ENCODE measurements around the gene PRKCH. TPM values are rescaled to one million over a fixed set of nuclear protein-coding genes. Genes with fewer than 3 reads are reported as not detected.

PRKCH gene
- total and polyA plus RNA-seq, 3 experiments from 2014 or later, result 165 to 369 (median 166) TPM

- Mint-ChIP-seq H3K27ac (peak overlapping the region in 2 of 8 donors; percentile 35 to 69), H3K4me1 (peaks cover 29 to 52% (median 35%) of the 10 kb centered on the region in 3 donors), H3K27me3 (peaks cover 0 to 2% of the 10 kb centered on the region in 2 donors), H3K4me3 (peak overlapping the region in 6 of 7 donors; percentile 79 to 94 (median 90)), H3K36me3 (peaks cover 0 to 8% (median 0%) of the 10 kb centered on the region in 3 donors), H3K9me3 (no peaks in the 10 kb centered on the region)
- no peak overlapping the region for H3K27ac ChIP-seq (ENCODE audit: low read depth, low read length)
- no peaks in the 10 kb centered on the region for H3K36me3 ChIP-seq (ENCODE audit: insufficient read depth, low read length)
- no peaks in the 10 kb centered on the region for H3K9me3 ChIP-seq (ENCODE audit: low read length)
- CTCF ChIA-PET, result interaction anchor here (0.6 to 9.2 kb wide), 10 partner anchors 10 to 812 kb away, joined by 3 to 89 read pairs (median 7); no protein-coding TSS in a partner anchor
- no peak overlapping the region for H3K4me3 ChIP-seq (ENCODE audit: low read length)
- DNase-seq, result no peak
- POLR2A ChIA-PET, result no interaction called here
- peaks cover 17% of the 10 kb centered on the region for H3K4me1 ChIP-seq (ENCODE audit: insufficient read depth, low read length)
- no peaks in the 10 kb centered on the region for H3K27me3 ChIP-seq (ENCODE audit: insufficient read depth, low read length, poor library complexity, severe bottlenecking)
Observed at GRCh38 chr14:61281948-61282275, 39.5 kb upstream of the PRKCH start.

DNA sequence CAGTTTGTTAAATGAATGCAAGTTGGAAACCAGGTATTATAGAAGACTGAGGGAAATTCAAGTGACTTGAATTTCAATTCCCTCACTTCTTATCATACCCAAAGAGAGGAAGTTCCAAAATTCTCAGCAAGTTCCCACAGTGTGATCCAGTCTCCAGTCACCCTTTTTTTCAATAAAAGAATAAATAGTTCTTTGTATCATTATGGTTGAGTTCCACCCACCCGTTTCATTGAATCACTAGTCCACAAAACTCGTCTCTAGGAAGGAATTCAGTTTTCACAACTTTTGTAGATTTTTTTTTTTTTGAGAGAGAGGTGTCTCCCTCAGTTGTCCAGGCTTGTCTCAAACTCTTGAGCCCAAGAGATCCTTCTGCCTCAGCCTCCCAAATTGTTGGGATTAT is 38.6 kb upstream of the PRKCH start:
- H3K36me3 ChIP-seq (ENCODE audit: insufficient read depth, low read length), result no peaks in the 10 kb centered on the region
- H3K36me3 Mint-ChIP-seq, result peaks cover 0 to 8% (median 0%) of the 10 kb centered on the region in 3 donors
- H3K9me3 ChIP-seq (ENCODE audit: low read length), result no peaks in the 10 kb centered on the region
- H3K27me3 ChIP-seq (ENCODE audit: insufficient read depth, low read length, poor library complexity, severe bottlenecking), result no peaks in the 10 kb centered on the region
- peak overlapping the region in 4 of 7 donors; percentile 6 to 65 (median 20) for H3K4me3 Mint-ChIP-seq
- H3K27ac ChIP-seq (ENCODE audit: low read depth, low read length), result no peak overlapping the region
- H3K4me1 Mint-ChIP-seq, result peaks cover 29 to 55% (median 35%) of the 10 kb centered on the region in 3 donors
- H3K4me3 ChIP-seq (ENCODE audit: low read length), result no peak overlapping the region
- H3K27me3 Mint-ChIP-seq, result peaks cover 0 to 2% of the 10 kb centered on the region in 2 donors
- CTCF ChIA-PET, result interaction anchor here (0.6 to 9.2 kb wide), 4 partner anchors 9 to 466 kb away, joined by 3 to 89 read pairs (median 15); no protein-coding TSS in a partner anchor
- peak overlapping the region in 2 of 8 donors; percentile 5 to 35 for H3K27ac Mint-ChIP-seq
- H3K9me3 Mint-ChIP-seq, result no peaks in the 10 kb centered on the region
- no peak for DNase-seq
- H3K4me1 ChIP-seq (ENCODE audit: insufficient read depth, low read length), result peaks cover 17% of the 10 kb centered on the region
- POLR2A ChIA-PET, result no interaction called here

DNA sequence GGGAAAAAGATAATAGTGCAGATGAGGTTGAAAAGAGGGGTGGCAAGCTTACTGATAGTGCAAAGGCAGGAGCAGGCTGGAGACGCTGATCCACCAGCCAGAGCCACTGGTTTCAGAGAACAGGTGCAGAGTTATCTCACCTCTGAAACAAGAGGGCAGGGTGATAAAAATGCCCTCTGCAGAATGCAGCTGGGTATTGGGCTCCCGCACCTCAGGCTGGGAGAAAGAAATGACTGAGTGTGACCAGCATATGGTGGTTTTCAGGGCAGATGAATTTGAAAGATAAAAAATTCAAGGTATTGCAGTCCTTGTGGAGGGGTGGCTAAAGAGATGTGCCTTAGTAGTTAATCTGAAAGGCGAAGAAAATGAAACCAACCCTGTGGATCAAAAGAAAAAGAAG is 37.4 kb upstream of the PRKCH start:
- no peaks in the 10 kb centered on the region for H3K27me3 Mint-ChIP-seq
- no peaks in the 10 kb centered on the region for H3K9me3 ChIP-seq (ENCODE audit: low read length)
- no peaks in the 10 kb centered on the region for H3K9me3 Mint-ChIP-seq
- POLR2A ChIA-PET, result no interaction called here
- CTCF ChIA-PET, result interaction anchor here (9.2 kb wide), 1 partner anchor 14 kb away, joined by 89 read pairs; no protein-coding TSS in a partner anchor
- DNase-seq, result no peak
- no peak overlapping the region for H3K27ac ChIP-seq (ENCODE audit: low read depth, low read length)
- H3K4me3 ChIP-seq (ENCODE audit: low read length), result no peak overlapping the region
- H3K4me1 ChIP-seq (ENCODE audit: insufficient read depth, low read length), result peaks cover 17% of the 10 kb centered on the region
- H3K27ac Mint-ChIP-seq, result peak overlapping the region in 3 of 8 donors; percentile 4 to 62 (median 5)
- H3K4me1 Mint-ChIP-seq, result peaks cover 29 to 52% (median 35%) of the 10 kb centered on the region in 3 donors
- H3K27me3 ChIP-seq (ENCODE audit: insufficient read depth, low read length, poor library complexity, severe bottlenecking), result no peaks in the 10 kb centered on the region
- H3K36me3 Mint-ChIP-seq, result peaks cover 0 to 8% (median 0%) of the 10 kb centered on the region in 3 donors
- H3K4me3 Mint-ChIP-seq, result peak overlapping the region in 4 of 7 donors; percentile 5 to 43 (median 22)
- H3K36me3 ChIP-seq (ENCODE audit: insufficient read depth, low read length), result no peaks in the 10 kb centered on the region

- Mint-ChIP-seq H3K4me3 (no peak overlapping the region), H3K27ac (peak overlapping the region in 1 of 8 donors; percentile 30), H3K36me3 (peaks cover 0 to 5% (median 0%) of the 10 kb centered on the region in 3 donors), H3K27me3 (no peaks in the 10 kb centered on the region), H3K9me3 (no peaks in the 10 kb centered on the region), H3K4me1 (peaks cover 20 to 39% (median 24%) of the 10 kb centered on the region in 3 donors)
- H3K27ac ChIP-seq (ENCODE audit: low read depth, low read length), result no peak overlapping the region
- H3K4me3 ChIP-seq (ENCODE audit: low read length), result no peak overlapping the region
- ChIA-PET CTCF (interaction anchor here (0.8 to 9.2 kb wide), 7 partner anchors 11 to 660 kb away, joined by 3 to 89 read pairs (median 3); no protein-coding TSS in a partner anchor), POLR2A (no interaction called here)
- no peak for DNase-seq
- H3K4me1 ChIP-seq (ENCODE audit: insufficient read depth, low read length), result peaks cover 6% of the 10 kb centered on the region
- H3K9me3 ChIP-seq (ENCODE audit: low read length), result no peaks in the 10 kb centered on the region
- H3K36me3 ChIP-seq (ENCODE audit: insufficient read depth, low read length), result no peaks in the 10 kb centered on the region
- no peaks in the 10 kb centered on the region for H3K27me3 ChIP-seq (ENCODE audit: insufficient read depth, low read length, poor library complexity, severe bottlenecking)
Observed at GRCh38 chr14:61285364-61285763, 36.0 kb upstream of the PRKCH start.

DNA sequence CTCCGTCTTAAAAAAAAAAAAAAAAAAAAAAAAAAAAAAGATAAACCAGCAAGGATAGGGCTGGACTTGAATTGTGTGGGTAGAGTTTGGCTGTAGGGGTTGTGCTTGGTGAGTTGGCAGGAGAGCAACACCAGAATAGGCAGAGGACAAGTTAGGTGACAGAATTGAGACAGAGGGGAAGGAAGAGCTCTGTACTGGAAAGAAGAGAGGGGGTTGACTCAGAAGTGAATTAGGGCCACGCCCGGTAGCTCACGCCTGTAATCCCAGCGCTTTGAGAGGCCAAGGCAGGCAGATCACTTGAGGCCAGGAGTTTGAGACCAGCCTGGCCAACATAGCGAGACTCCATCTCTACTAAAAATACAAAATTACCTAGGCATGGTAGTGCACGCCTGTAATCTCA is 34.2 kb upstream of the PRKCH start:
- H3K36me3 Mint-ChIP-seq, result no peaks in the 10 kb centered on the region
- POLR2A ChIA-PET, result interaction anchor here (0.6 to 0.7 kb wide), 4 partner anchors 28 to 1265 kb away, joined by 3 to 6 read pairs (median 4); partner anchors contain the start of gene HIF1A
- DNase-seq, result no peak

GRCh38 chr14:61288228-61288627 is 33.2 kb upstream of the PRKCH start:
- no peaks in the 10 kb centered on the region for H3K9me3 Mint-ChIP-seq
- no peaks in the 10 kb centered on the region for H3K36me3 ChIP-seq (ENCODE audit: insufficient read depth, low read length)
- peaks cover 13 to 29% (median 20%) of the 10 kb centered on the region in 3 donors for H3K4me1 Mint-ChIP-seq
- H3K27me3 ChIP-seq (ENCODE audit: insufficient read depth, low read length, poor library complexity, severe bottlenecking), result no peaks in the 10 kb centered on the region
- CTCF ChIA-PET, result interaction anchor here (0.9 to 2.8 kb wide), 4 partner anchors 8 to 549 kb away, joined by 3 to 9 read pairs (median 5); no protein-coding TSS in a partner anchor
- H3K27ac ChIP-seq (ENCODE audit: low read depth, low read length), result no peak overlapping the region
- H3K27me3 Mint-ChIP-seq, result no peaks in the 10 kb centered on the region
- no peak for DNase-seq
- POLR2A ChIA-PET, result no interaction called here
- no peaks in the 10 kb centered on the region for H3K4me1 ChIP-seq (ENCODE audit: insufficient read depth, low read length)
- H3K36me3 Mint-ChIP-seq, result no peaks in the 10 kb centered on the region
- no peak overlapping the region for H3K4me3 Mint-ChIP-seq
- no peak overlapping the region for H3K27ac Mint-ChIP-seq
- H3K4me3 ChIP-seq (ENCODE audit: low read length), result no peak overlapping the region
- H3K9me3 ChIP-seq (ENCODE audit: low read length), result no peaks in the 10 kb centered on the region

More for the DNA sequence above, 34.2 kb upstream of the PRKCH start:
- Mint-ChIP-seq H3K27ac (no peak overlapping the region), H3K9me3 (no peaks in the 10 kb centered on the region), H3K27me3 (no peaks in the 10 kb centered on the region), H3K4me3 (no peak overlapping the region), H3K4me1 (peaks cover 18 to 31% (median 20%) of the 10 kb centered on the region in 3 donors)
- no peaks in the 10 kb centered on the region for H3K27me3 ChIP-seq (ENCODE audit: insufficient read depth, low read length, poor library complexity, severe bottlenecking)
- CTCF ChIA-PET, result interaction anchor here (1.1 to 9.2 kb wide), 4 partner anchors 10 to 550 kb away, joined by 3 to 89 read pairs (median 6); no protein-coding TSS in a partner anchor
- no peaks in the 10 kb centered on the region for H3K36me3 ChIP-seq (ENCODE audit: insufficient read depth, low read length)
- H3K4me1 ChIP-seq (ENCODE audit: insufficient read depth, low read length), result no peaks in the 10 kb centered on the region
- no peaks in the 10 kb centered on the region for H3K9me3 ChIP-seq (ENCODE audit: low read length)
- H3K4me3 ChIP-seq (ENCODE audit: low read length), result no peak overlapping the region
- no peak overlapping the region for H3K27ac ChIP-seq (ENCODE audit: low read depth, low read length)

DNA sequence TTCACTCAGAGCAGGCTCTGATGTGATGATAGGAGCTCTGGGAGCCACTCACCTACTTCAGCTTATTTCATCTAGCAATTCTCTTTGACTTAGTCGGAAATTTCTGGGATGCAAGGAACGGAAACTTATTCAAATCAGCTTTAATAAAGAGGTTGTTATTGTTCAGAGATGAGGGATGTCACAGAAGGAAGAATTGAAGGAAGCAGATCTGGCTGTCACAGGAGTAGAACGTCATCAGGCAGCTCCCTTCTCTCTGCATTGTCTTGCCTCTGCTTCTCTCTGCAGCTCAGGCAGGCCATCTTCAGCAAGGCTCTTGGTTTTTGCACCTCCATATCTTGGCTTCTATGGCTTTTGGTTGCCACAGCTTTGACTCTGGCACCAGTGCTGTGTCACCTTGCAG is 32.7 kb upstream of the PRKCH start:
- Histone ChIP-seq H3K36me3 (ENCODE audit: insufficient read depth, low read length) (no peaks in the 10 kb centered on the region), H3K4me3 (ENCODE audit: low read length) (no peak overlapping the region), H3K9me3 (ENCODE audit: low read length) (no peaks in the 10 kb centered on the region), H3K27ac (ENCODE audit: low read depth, low read length) (no peak overlapping the region), H3K4me1 (ENCODE audit: insufficient read depth, low read length) (no peaks in the 10 kb centered on the region), H3K27me3 (ENCODE audit: insufficient read depth, low read length, poor library complexity, severe bottlenecking) (no peaks in the 10 kb centered on the region)
- Mint-ChIP-seq H3K27ac (no peak overlapping the region), H3K27me3 (no peaks in the 10 kb centered on the region), H3K4me3 (no peak overlapping the region), H3K9me3 (no peaks in the 10 kb centered on the region), H3K4me1 (peaks cover 12 to 25% (median 18%) of the 10 kb centered on the region in 3 donors), H3K36me3 (no peaks in the 10 kb centered on the region)
- CTCF ChIA-PET, result interaction anchor here (0.9 to 1.8 kb wide), 3 partner anchors 8 to 20 kb away, joined by 3 to 7 read pairs (median 3); no protein-coding TSS in a partner anchor
- POLR2A ChIA-PET, result no interaction called here
- no peak for DNase-seq

- H3K36me3 ChIP-seq (ENCODE audit: insufficient read depth, low read length), result no peaks in the 10 kb centered on the region
- H3K27ac ChIP-seq (ENCODE audit: low read depth, low read length), result no peak overlapping the region
- POLR2A ChIA-PET, result interaction anchor here (0.6 to 1.1 kb wide), 2 partner anchors 10 to 69 kb away, joined by 3 to 4 read pairs; no protein-coding TSS in a partner anchor
- no peaks in the 10 kb centered on the region for H3K9me3 ChIP-seq (ENCODE audit: low read length)
- no peaks in the 10 kb centered on the region for H3K9me3 Mint-ChIP-seq
- H3K36me3 Mint-ChIP-seq, result no peaks in the 10 kb centered on the region
- H3K27me3 Mint-ChIP-seq, result no peaks in the 10 kb centered on the region
- no peak for DNase-seq
- no peak overlapping the region for H3K27ac Mint-ChIP-seq
- H3K4me3 Mint-ChIP-seq, result no peak overlapping the region
- no peak overlapping the region for H3K4me3 ChIP-seq (ENCODE audit: low read length)
- peaks cover 5 to 13% (median 10%) of the 10 kb centered on the region in 3 donors for H3K4me1 Mint-ChIP-seq
- CTCF ChIA-PET, result interaction anchor here (0.7 to 4.2 kb wide), 2 partner anchors 10 to 548 kb away, joined by 3 to 27 read pairs; partner anchors contain the start of gene TMEM30B
- H3K27me3 ChIP-seq (ENCODE audit: insufficient read depth, low read length, poor library complexity, severe bottlenecking), result no peaks in the 10 kb centered on the region
- H3K4me1 ChIP-seq (ENCODE audit: insufficient read depth, low read length), result peaks cover under 1% of the 10 kb centered on the region
Observed at GRCh38 chr14:61290701-61291100, 30.7 kb upstream of the PRKCH start.
